T-helper 2 cell treated with Interferon-gamma antibody and Interleukin-4, amounts not matched to agents 100 ng/mL and 5 ng/mL, for 36 hours (primary cell): ENCODE data around the gene GCNT1. TPM values are rescaled to one million over a fixed set of nuclear protein-coding genes. Genes with fewer than 3 reads are reported as not detected.
"Not testable (repeated sequence)": the region's sequence is repeated elsewhere in the genome, so short reads cannot be mapped to it uniquely, and the experiment has no call there.

ENCODE experiments used
- intact Hi-C: fragments of 100-400 bp; cut with micrococcal nuclease; formaldehyde crosslinking; loops from one replicate; pipeline ENCODE4 v1.15.1; 2023
- total RNA-seq: library from RNA; stranded (reverse); gene quantifications from 2 replicates; pipeline ENCODE4 v1.2.3, GENCODE V29; 2022

The GCNT1 gene
- total RNA-seq, 1 donor from 2014 or later, result 7.4 TPM

DNA sequence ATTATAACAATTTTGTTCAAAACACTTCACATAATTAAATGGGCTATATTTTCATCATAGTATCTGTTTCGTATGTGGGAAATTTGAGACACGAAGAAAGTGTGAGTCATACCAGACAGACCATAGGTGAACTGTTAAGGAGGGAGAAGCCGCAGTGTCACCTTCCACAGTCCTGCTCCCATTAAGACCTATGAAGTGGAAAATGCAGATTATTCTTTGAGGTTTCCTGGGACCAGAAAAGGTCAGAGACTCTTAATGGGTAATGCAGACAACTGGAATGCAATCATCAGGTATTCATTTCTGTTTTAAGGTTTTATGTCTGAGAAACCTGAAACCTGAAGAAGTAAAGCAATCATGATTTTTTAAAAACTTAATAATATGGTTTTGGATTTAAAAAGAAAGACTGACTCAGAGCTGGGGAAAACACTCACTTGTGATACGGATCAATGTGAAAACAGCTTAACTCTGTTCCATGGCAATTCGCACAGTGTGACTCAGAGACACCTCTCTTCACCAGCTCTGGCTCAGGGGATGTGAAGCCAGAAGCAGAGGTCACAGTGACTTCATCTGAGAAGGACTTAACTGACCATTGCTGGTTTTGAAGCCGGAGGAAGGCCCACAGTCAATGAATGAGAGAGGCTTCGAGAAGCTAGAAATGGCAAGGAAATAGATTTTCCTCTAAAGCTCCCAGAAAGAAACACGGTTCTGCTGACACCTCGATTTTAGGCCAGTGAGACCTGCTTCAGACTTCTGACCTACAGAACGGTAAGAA, 17.2 kb upstream of the GCNT1 start:
- intact Hi-C loops, result loop anchor here (1.0 to 2.0 kb wide), 2 partner anchors 17 to 38 kb away; no protein-coding TSS in a partner anchor

DNA sequence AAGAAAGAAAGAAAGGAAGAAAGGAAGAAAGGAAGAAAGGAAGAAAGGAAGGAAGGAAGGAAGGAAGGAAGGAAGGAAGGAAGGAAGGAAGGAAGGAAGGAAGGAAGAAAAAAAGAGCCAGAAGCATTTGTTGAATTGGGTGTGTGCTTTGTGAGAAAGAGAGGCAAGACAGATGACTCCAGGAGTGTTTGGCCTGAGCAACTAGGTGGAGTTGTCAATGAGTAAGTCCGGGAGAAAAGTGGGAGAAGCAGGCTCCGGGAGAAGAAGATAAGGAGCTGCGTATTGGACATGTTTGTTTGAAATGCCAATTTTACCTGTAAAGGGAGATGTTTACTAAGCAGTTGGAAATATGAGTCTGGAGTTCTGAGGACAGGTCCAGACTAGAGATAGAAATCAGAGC, 15.1 kb upstream of the GCNT1 start:
- intact Hi-C loops, result no loop called here

DNA sequence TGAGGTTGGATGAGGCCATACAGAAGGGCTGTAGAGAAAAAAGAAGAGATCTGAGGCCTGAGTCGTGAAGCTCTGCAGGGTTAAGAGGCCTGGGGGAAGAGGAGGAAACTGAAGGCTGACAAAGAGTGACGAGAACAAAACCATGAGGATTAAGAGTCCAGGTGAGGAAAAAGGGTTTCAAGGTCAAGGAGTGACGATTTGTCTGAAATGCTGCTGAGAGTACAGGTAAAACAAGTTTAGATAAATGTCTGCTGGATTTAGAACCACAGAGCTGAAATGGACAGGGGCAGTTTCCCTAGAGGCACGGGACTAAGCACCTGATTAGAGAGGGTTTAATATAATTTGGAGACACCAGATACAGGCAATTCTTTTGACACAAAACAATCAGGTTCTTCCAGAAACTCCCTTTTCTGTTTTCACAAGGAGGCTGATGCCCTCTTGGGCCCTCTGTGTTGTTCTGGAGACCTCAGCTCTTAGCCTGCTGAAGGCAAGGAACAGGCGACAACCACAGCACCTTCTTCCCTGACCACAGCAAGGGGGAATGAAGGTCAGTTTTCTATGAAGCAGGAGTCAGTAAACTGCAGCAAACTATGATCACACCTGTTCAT, 14.6 kb upstream of the GCNT1 start:
- intact Hi-C loops, result no loop called here

DNA sequence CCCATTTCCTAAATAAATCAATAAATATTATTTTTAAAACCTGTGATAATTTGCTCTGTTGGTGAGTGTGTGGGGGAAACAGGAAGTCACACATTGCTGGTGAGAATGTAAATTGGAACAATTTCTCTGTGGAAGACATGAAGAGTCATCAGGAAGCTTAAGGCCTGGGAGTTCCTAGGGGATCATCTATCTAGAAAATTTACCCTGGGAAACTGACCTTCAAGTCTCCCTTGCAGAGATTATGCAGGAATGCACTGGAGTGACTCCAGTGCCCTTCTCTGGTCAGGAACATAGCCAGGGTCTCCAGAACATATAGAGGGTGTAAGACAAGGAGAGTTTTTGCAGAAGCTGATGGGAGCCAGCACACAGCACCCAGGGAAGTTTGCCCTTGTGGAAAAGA, 13.0 kb upstream of the GCNT1 start:
- intact Hi-C loops, result loop anchor here (2.0 to 5.0 kb wide), 4 partner anchors 43 to 706 kb away; partner anchors contain the start of gene RFK

DNA sequence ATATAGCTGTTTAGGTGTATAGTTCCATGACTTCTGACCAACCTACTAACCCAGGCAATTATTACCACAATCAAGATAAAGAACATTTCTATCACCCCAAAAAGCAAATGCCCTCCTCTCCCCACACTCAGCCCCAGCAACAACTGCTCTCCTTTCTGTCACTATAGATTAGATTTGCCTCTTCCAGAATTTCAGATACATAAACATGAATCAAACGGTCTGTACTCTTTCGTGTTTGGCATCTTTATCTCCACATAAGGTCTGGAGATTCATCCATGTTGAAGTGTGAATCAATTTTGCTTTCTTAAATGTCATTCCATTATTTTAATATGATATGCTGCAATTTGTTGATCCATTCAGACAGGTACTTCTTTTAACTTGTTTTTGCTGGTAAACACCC, 10.5 kb upstream of the GCNT1 start:
- intact Hi-C loops, result loop anchor here (5.0 kb wide), 2 partner anchors 564 to 704 kb away; no protein-coding TSS in a partner anchor

DNA sequence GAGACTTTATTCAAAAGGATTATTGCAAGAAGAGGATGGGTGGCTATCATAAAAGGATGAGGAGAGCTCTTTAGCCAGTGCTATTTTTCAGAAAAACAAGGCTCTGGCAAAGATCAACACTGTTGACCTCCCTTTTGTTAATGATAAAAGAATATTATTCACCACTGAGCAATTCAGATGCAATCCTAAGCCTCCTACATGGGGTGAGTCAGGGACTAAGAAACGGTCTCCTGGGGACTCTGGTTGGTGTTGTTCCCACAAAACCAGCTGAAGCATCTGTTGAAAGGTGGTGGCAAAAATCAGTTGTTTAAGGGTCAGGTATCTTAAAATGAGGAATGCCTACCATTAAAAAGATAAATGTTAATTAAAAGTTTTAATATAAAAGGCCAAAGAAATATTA, 7.7 kb upstream of the GCNT1 start:
- intact Hi-C loops, result no loop called here

DNA sequence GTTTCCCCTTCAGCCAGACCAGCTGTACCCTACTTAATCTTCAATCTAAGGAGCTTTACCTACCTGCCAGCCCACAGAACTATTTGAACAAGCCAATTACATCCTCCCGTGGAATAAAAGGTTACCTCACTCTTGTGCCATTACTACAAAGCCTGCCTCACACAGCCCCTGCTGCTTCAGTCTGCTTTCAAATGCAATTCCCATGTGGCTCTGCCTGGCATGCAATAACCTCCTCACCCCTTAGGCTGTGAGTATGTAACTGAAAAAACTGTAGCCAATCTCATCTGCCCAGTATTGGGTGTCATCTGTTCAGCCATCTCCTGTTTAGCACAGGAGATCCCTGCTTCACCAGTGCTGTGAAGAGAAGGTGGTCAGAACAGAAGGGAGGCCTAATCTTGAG, 6.1 kb upstream of the GCNT1 start:
- intact Hi-C loops, result no loop called here

DNA sequence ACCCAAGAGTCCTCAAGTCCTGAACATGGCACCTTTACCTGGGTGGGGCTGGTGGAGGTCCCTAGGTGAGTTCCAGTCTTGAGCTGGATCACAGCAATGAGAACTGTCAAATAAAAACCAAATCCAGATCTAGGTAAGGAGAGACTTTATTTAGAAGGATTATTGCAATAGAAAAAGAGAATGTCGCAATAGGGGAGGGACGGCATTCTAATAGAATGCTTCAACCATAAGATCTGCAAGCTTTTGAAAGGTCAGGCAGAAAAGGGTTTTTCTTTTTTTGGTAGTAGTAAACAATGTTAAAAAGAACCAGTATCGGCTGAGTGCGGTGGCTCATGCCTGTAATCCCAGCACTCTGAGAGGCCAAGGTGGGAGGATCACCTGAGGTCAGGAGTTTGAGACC, 5.2 kb upstream of the GCNT1 start:
- intact Hi-C loops, result no loop called here

DNA sequence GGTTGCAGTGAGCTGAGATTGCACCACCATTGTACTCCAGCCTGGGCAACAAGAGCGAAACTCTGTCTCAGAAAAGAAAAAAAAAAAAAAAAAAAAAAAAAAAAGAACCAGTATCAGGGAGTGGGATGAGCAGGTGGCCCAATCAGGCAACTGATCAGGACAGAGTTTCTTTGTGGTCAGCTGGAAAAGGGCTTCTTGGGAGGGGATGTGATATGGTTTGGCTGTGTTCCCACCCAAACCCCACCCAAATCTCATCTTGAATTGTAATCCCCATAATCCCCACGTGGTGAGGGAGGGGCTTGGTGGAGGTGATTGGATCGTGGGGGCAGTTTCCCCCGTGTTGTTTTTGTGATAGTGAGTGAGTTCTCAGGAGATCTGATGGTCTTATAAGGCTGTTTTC, 4.7 kb upstream of the GCNT1 start:
- intact Hi-C loops, result no loop called here

DNA sequence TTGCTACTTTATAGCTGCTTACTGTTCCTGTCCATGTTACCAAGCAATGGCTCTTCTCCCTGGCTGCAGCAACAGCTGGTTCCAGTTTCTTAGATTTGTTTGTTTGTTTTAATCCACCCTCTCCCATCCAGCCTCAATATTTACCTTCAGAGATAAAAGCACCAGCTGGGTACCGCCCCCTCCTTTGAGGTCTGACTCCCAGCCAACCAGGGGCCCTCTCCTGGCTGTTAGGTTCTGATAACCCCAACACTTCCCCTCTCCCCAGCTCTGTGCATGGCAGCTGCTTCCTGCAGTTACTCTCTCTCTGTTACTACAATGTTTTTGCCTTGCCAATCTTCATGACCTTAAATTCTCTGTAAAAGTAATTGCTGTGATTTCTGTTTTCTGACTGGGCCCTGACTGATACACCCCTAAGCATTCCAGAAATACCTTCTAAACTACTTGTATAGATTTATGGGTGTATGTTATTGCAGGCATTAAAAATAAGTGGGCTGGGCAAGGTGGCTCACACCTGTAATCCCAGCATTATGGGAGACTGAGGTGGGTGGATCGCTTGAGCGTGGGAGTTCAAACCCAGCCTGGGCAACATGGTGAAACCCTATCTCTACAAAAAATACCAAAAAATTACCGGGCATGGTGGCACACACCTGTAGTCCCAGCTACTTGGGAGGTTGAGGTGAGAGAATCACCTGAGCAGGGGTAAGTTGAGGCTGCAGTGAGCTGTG, 2.6 kb upstream of the GCNT1 start:
- intact Hi-C loops, result loop anchor here (5.0 kb wide), 2 partner anchors 1369 to 1429 kb away; partner anchors contain the start of genes CARNMT1, NMRK1 and OSTF1

DNA sequence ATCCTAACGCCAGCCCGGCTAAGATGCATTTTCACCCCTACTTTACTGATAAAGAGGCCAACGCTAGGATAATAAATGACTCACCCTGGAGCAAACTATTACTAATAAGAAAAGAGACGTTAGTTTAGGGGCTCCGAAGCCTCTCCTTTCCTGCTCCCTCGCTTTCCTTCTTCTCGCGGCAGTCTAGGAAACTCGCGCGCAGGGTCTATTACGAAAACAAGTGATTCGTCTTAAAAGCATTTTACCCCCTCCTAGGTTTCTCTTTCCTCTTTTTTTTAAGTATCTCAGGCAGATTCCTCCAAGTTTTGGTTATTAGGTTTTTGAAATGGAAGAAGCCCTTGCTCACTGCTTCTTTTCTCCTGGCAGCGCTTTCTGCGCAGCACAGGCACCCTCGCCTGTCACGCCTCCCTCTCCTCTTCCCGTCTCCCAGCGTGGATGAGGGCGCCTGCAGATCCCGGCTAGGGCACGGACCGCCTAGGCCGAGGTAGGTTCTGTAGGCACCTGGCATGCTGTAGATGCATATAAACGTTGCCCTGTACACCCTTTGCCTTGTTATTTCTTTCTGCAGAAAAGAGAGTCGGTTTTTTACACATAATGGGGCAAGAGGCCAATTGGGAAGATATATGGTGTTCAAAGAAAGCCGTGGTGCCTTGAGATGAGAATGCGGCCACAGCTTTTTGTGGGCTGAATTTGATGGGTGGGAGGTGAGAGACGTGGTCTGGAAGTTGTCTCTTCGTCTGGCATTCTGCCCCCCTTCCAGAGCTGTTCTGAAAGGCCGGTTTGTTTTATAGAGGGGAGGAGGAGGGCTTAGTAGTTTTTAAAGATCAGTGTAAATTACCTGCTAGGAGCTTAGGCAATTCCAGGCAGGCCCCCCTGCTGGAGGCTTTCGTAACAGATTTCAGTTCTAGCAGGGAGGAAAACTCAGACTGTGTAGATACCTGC, 983 bp downstream of the GCNT1 start:
- intact Hi-C loops, result loop anchor here (1.0 to 5.0 kb wide), 5 partner anchors 66 to 1433 kb away; partner anchors contain the start of genes CARNMT1, NMRK1, OSTF1 and RFK

DNA sequence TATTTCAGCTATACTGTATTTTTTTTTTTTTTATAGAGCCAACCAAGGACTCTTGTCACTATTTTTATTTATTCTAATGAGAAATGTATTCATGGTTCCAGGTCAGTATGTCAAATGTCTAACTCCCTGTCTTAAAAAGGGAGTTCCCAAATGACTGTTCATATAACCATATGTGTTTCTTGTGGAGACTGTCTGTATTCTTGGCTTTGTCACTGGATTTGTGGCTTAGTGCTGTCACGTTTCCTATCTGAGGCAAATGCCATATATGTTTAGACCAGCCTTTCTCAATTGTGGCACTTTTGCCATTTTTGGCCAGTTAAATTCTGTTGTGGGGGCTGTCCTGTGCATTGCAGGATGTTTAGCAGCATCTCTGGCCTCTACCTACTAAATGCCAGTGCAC, 3.1 kb downstream of the GCNT1 start:
- intact Hi-C loops, result no loop called here

DNA sequence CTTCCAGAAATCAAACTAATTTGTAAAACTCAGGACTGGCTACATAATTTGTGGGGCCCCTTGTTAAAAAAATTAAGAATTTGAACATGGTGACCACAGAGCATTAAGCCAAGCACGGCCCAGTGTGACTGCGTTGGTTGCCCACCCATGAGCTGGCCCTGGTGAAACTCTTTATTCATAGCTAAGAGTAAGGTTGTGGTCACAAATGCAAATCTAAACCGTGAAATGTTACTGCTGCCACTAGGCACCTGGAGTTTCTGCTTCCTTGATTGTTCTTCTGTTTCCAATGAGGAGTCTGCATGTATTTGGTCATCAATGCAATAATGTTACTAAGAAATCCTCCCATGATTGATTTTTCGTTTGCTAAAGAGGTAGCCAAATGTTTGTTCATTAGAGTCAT, 4.2 kb downstream of the GCNT1 start:
- intact Hi-C loops, result no loop called here

DNA sequence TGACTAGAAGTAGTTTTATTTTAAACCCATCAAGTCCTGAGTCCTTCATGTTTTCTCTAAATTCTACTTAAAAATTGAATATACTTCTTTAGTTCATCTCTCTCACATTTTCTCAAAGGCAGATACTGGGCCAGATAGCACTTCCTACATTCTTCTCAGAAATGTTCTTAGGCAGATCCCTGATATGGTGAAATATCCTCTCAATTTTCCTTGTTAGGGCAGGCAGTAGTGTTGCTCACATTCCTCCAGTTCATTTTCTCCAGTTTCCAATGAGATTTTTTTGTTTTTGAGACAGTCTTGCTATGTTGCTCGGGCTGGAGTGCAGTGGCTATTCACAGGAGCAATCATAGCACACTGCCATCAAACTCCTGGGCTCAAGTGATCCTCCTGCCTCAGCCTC, 5.7 kb downstream of the GCNT1 start:
- intact Hi-C loops, result no loop called here

DNA sequence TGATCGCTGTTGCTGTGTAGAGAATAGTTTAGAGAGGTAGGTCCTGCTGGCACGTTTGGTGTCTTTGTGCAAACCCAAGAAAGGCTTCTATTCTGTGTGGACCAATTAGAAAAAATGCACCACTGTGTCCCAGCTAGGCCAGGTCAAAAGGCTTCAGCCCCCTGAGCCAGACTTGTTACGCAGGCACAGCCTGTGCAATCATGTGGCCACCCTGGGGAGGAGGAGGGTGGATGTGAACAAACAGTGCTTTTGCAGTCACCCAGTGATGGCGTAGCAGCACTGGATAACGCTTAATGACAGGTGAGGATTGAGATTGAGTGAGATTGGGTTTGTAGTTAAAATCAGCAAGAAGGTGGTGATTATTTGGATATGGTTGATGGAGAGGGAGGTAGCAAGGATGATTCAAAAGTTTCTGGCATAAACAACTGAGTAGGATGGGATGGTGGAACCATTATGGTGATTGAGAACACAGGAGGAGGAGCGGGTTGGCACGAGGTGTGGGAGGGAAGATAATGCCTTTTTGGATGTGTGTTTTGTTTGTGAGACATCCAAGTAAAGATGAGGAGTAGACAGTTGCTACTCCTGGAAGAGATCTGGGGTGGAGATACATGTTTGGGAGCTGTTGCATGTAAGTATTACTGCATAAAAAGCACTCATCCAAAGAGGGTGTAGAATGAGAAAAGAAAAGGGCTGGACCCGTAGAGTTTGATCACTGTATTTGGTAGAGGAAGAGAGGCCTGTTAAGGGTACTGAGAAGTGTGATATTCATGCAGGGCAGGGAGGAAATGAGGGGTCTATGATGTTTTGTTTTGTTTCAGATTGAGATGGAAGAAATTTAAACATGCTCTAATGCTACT, 6.7 kb downstream of the GCNT1 start:
- intact Hi-C loops, result no loop called here

DNA sequence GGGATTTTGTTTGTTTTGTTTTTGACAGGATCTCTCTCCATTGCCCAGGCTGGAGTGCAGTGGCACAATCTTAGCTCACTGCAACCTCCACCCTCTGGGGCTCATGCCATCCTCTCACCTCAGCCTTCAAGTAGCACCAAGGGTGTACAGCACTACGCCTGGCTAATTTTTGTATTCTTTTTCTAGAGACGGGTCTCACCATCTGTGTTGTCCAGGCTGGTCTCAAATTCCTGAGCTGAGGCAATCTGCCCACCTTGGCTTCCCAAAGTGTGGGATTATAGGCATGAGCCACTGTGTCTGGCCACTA, 7.3 kb downstream of the GCNT1 start:
- intact Hi-C loops, result no loop called here

DNA sequence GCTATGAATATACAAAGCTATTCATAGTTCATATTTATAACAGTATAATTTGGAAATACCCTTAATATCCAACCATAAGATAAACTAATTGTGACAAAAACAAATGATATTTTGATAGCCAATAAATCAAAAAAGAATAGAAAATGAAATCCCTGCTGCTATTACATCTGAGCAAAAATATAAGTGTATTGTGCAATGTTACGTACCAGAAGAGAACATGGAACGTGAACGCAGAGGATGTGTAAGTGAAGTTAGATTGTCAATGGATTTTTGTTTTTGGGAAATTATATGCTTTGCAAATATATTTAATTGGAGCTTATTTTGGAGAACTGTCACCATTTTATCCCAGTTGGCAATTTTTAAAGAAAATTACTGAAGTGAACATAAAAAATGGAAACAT, 15.4 kb downstream of the GCNT1 start:
- intact Hi-C loops, result no loop called here

DNA sequence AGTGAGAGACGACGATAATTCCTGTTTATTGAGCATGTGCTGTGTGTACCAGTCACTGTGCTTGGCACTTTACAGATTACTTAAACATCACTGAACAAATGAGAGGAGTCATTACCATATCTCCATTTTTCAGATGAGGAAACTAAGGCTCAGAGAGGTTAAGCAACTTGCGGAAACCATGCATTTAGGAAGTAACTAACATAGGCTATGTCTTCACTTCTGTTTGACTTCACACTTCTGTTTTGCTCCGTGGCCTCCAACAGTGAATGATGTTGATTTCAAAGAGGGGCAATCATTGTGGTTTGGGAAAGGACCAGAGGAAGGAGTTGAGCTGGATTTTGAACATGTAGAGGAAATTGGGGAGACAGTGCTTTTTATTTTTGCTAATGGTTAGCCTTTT, 16.7 kb downstream of the GCNT1 start:
- intact Hi-C loops, result no loop called here

DNA sequence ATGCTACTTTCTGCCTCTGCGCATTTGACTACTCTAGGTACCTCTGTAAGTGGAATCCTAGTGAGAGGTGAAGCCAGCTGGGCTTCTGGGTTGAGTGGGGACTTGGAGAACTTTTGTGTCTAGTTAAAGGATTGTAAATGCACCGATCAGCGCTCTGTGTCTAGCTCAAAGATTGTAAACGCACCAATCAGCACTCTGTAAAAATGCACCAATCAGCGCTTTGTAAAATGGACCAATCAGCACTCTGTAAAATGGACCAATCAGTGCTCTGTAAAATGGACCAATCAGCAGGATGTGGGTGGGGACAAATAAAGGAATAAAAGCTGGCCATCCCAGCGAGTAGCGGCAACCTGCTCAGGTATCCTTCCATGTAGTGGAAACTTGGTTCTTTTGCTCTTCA, 18.8 kb downstream of the GCNT1 start:
- intact Hi-C loops, result not testable (repeated sequence)

DNA sequence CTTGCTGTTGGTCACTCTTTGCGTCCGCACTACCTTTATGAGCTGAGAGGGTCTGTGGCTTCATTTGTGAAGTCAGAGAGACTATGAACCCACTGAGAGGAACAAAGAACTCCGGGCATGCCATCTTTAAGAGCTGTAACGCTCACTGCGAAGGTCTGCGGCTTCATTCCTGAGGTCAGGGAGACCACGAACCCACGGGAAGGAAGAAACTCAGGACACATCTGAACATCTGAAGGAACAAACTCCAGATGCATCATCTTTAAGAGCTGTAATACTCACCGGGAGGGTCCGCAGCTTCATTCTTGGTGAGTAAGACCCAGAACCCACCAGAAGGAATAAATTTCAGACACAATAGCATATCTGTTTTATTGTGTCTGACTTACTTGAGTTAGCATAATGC, 19.2 kb downstream of the GCNT1 start:
- intact Hi-C loops, result no loop called here
